ENCODE data around the gene ATOH8.

DNA sequence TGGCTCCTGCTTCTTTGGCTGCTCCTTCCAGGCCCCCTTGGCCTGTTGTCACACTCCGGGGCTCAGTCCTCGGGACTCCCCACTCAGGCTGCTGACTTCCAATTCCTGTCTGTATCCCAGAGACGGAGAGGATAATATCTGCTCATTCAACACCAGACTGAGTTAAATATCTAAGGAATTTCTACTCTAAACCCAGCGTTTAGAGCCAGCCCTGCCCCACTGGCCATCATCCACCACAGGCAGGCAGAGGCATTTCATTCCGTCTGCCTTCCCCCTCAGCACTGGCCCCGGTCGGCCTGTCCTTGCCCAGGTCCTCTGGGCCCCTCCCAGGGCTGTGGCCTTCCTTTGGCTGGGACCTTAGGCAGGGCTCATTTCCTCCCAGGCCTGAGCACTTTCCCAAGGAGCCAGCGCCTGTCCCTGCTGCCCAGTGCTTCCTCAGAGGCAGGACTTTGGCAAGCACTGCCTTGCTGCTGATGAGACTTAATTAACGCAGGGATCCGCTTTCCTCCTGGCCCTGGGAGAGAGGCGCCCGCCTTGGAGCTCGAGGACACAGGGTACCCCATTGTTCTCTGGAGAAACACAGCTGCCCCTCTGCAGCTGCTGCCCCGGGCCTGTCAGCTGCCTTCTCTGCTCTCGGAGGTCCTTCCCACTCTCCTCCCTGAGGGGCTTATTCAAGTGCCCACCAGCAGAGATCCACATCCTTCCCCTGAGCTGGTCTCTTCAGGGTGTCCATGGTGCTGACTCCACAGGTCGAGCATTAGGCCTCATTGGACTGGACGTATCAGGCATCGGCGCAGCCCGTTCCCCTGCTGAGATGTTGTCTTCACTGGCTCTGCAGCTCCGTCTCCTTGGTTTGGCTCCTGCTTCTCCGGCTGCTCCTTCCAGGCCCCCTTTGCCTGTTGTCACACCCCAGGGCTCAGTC lies 42.8 kb downstream of the ATOH8 start:
- no peak for TF ChIP-seq EZH2 (IDR thresholded peaks at IDR 0.05; ENCODE audit: borderline replicate concordance, insufficient read depth, low read depth, low read length, poor library complexity, severe bottlenecking)
- no peak for TF ChIP-seq CTCF (IDR thresholded peaks at IDR 0.05)
